ENCODE measurements around the gene AFAP1.

Gene AFAP1

DNA sequence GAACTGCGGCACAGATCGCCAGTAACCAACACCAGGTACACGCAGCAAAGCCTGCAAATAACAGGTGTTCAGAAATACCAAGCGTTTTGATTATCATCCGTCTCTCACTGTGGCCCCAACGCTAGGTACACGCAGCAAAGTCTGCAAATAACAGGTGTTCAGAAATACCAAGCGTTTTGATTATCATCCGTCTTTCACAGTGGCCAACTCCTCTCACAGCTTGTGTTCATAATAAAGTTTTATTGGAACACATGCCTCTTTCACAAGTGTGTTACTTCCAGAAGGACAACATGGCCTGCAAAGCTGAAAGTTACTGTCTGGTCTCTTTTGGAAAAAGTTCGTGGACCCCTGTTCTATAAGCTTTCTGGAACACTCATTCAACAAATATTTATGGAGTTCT, 153.1 kb downstream of the AFAP1 start:
- no peak for TF ChIP-seq CTCF (conservative IDR thresholded peaks at IDR 0.05; ENCODE audit: low read depth, low read length)

GRCh38 chr4:7786040-7786439, 153.6 kb downstream of the AFAP1 start:
- no peak for TF ChIP-seq CTCF (conservative IDR thresholded peaks at IDR 0.05; ENCODE audit: low read depth, low read length)
- no peak overlapping the region for H3K4me3 ChIP-seq (ENCODE audit: low read length)
- DNase-seq (ENCODE audit: low read depth) = no peak

More for the DNA sequence above, 153.1 kb downstream of the AFAP1 start:
- no peak overlapping the region for H3K4me3 ChIP-seq (ENCODE audit: low read length)
- DNase-seq (ENCODE audit: low read depth) = no peak

DNA sequence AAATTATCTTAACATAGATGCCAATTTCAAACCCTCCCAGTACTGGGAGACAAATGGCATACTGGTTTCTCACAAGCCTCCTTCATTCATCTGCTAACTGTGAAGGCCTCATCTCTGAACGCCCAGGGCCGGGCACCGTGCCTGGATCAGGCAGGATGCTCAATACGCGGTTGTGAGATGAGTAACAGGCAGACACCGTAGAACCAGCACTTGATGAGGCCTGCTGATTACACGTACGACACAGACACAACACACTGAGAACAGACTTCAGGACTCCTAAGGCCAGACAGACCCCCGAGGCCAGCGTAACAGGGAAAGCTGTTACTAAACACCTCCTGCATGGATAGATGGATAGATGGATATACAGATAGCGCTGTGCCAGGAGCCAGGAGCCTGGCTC, 154.6 kb downstream of the AFAP1 start:
- DNase-seq (ENCODE audit: low read depth) = no peak
- TF ChIP-seq CTCF (conservative IDR thresholded peaks at IDR 0.05; ENCODE audit: low read depth, low read length) = no peak
- H3K4me3 ChIP-seq (ENCODE audit: low read length) = no peak overlapping the region

GRCh38 chr4:7784131-7784870, 155.4 kb downstream of the AFAP1 start:
- H3K4me3 ChIP-seq (ENCODE audit: low read length) = no peak overlapping the region
- DNase-seq (ENCODE audit: low read depth) = no peak

DNA sequence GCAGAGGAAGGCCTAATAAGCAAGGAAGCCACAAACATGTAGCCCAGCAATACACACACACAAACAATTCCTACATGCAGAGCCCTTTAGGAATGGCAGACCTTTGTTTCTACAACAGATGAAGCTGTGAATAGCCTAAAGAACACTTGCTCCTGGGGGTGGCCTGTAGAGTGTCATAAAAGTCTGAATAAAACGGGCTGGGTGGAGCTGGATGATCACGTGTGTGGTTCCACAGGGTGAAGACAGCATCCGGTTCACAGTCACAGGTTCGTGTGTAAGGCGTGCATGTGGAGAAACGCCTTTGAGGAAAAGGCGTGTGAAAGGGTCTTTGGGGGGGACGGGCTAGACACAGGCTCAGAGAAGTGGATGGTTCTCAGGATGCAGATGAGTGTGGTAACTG, 156.1 kb downstream of the AFAP1 start:
- TF ChIP-seq CTCF (conservative IDR thresholded peaks at IDR 0.05; ENCODE audit: low read depth, low read length) = no peak
- H3K4me3 ChIP-seq (ENCODE audit: low read length) = no peak overlapping the region
- no peak for DNase-seq (ENCODE audit: low read depth)

More at GRCh38 chr4:7784131-7784870, 155.4 kb downstream of the AFAP1 start:
- TF ChIP-seq CTCF (conservative IDR thresholded peaks at IDR 0.05; ENCODE audit: low read depth, low read length) = no peak

- H3K4me3 ChIP-seq (ENCODE audit: low read length) = no peak overlapping the region
- TF ChIP-seq CTCF (conservative IDR thresholded peaks at IDR 0.05; ENCODE audit: low read depth, low read length) = no peak
- no peak for DNase-seq (ENCODE audit: low read depth)
Observed at GRCh38 chr4:7782783-7783182, 156.9 kb downstream of the AFAP1 start.

GRCh38 chr4:7781993-7782392, 157.7 kb downstream of the AFAP1 start:
- no peak for TF ChIP-seq CTCF (conservative IDR thresholded peaks at IDR 0.05; ENCODE audit: low read depth, low read length)
- no peak for DNase-seq (ENCODE audit: low read depth)
- H3K4me3 ChIP-seq (ENCODE audit: low read length) = no peak overlapping the region

Measured in retinal pigment epithelial cell (primary cell).